ENCODE measurements around the gene GIPC3. TPM values are rescaled to one million over a fixed set of nuclear protein-coding genes. Genes with fewer than 3 reads are reported as not detected.

The GIPC3 gene
- polyA plus RNA-seq, 1 of the 3 experiments (the other 2 are of a cell fraction), result 0.20 TPM

GRCh38 chr19:3550947-3551791, 34.1 kb upstream of the GIPC3 start:
- ChIA-PET POLR2A (no interaction called here), CTCF (interaction anchor here (1.1 kb wide), 1 partner anchor 35 kb away, joined by 4 read pairs; no protein-coding TSS in a partner anchor)
- Histone ChIP-seq H3K4me3 (ENCODE audit: low read depth in 2 of 2, low read length in 1 of 2) (no peak overlapping the region), H3K9me2 (no peaks in the 10 kb centered on the region), H3K9ac (no peak overlapping the region), H3K27me3 (ENCODE audit: insufficient read depth) (no peaks in the 10 kb centered on the region), H3K27ac (ENCODE audit: low read depth in 2 of 2, low read length in 1 of 2) (no peak overlapping the region), H4K20me1 (ENCODE audit: insufficient read depth) (peaks cover 10% of the 10 kb centered on the region; the same call in 1 of the 2 replicates), H3K79me2 (ENCODE audit: insufficient read depth) (peaks cover 51% of the 10 kb centered on the region), H3K4me2 (no peak overlapping the region), H3K36me3 (replicated peaks in 1 of 2; ENCODE audit: control insufficient read depth in 1 of 2, insufficient read depth in 2 of 2, low read length in 1 of 2) (peaks cover 0 to 19% of the 10 kb centered on the region in 2 experiments), H2AFZ (ENCODE audit: low read depth) (no peak overlapping the region), H3K4me1 (ENCODE audit: control insufficient read depth in 1 of 2, insufficient read depth in 2 of 2, low read depth in 1 of 2, low read length in 1 of 2) (peaks cover 3 to 9% of the 10 kb centered on the region in 2 experiments; a peak in 1 of 4 replicates), H3K9me3 (no peaks in the 10 kb centered on the region), H3F3A (replicated peaks; ENCODE audit: insufficient read depth) (peaks cover 7% of the 10 kb centered on the region)
- 97% methylated on average over 16 of the region's 34 CpGs for WGBS (ENCODE audit: low lambda C conversion rate)
- no peak for TF ChIP-seq EP300 (IDR thresholded peaks at IDR 0.05; ENCODE audit: borderline replicate concordance in 1 of 2, low read depth in 1 of 2, low read length in 1 of 2)
- peak; percentile 17 for DNase-seq

GRCh38 chr19:3551792-3552095, 33.5 kb upstream of the GIPC3 start:
- no peaks in the 10 kb centered on the region for H3K9me3 ChIP-seq
- H3F3A ChIP-seq (replicated peaks; ENCODE audit: insufficient read depth), result peaks cover 7% of the 10 kb centered on the region
- WGBS (ENCODE audit: low lambda C conversion rate), result 99% methylated on average over 9 of the region's 9 CpGs
- no peak overlapping the region for H3K4me3 ChIP-seq (ENCODE audit: low read depth in 2 of 2, low read length in 1 of 2)
- H3K4me2 ChIP-seq, result no peak overlapping the region
- peak; percentile 8 for DNase-seq
- CTCF ChIA-PET, result no interaction called here
- H3K27ac ChIP-seq (ENCODE audit: low read depth in 2 of 2, low read length in 1 of 2), result no peak overlapping the region
- peaks cover 0 to 15% of the 10 kb centered on the region in 2 experiments for H3K36me3 ChIP-seq (replicated peaks in 1 of 2; ENCODE audit: control insufficient read depth in 1 of 2, insufficient read depth in 2 of 2, low read length in 1 of 2)
- TF ChIP-seq USF2 (IDR thresholded peaks at IDR 0.05; ENCODE audit: borderline replicate concordance, low read depth, low read length) (no peak), TEAD4 (IDR thresholded peaks at IDR 0.05; ENCODE audit: borderline replicate concordance, insufficient read depth) (no peak), SIN3A (IDR thresholded peaks at IDR 0.05; ENCODE audit: borderline replicate concordance, low read depth, low read length) (no peak), NFIC (IDR thresholded peaks at IDR 0.05; ENCODE audit: borderline replicate concordance) (no peak), MXI1 (IDR thresholded peaks at IDR 0.05; ENCODE audit: low read depth, low read length) (no peak), FOXM1 (IDR thresholded peaks at IDR 0.05; ENCODE audit: low read depth) (no peak), ZBTB33 (IDR thresholded peaks at IDR 0.05; ENCODE audit: borderline replicate concordance, low read depth) (no peak), YY1 (IDR thresholded peaks at IDR 0.05; ENCODE audit: low read depth) (no peak), GABPA (IDR thresholded peaks at IDR 0.05; ENCODE audit: low read depth) (no peak), MAX (IDR thresholded peaks at IDR 0.05; ENCODE audit: low read depth) (no peak)
- no peak overlapping the region for H2AFZ ChIP-seq (ENCODE audit: low read depth)
- H4K20me1 ChIP-seq (ENCODE audit: insufficient read depth), result peaks cover 11% of the 10 kb centered on the region; the same call in 1 of the 2 replicates
- no peaks in the 10 kb centered on the region for H3K27me3 ChIP-seq (ENCODE audit: insufficient read depth)
- H3K4me1 ChIP-seq (ENCODE audit: control insufficient read depth in 1 of 2, insufficient read depth in 2 of 2, low read depth in 1 of 2, low read length in 1 of 2), result peaks cover 3 to 15% of the 10 kb centered on the region in 2 experiments; a peak in 1 of 4 replicates
- H3K9ac ChIP-seq, result no peak overlapping the region
- POLR2A ChIA-PET, result no interaction called here
- peaks cover 57% of the 10 kb centered on the region for H3K79me2 ChIP-seq (ENCODE audit: insufficient read depth)
- no peaks in the 10 kb centered on the region for H3K9me2 ChIP-seq

Measured in SK-N-SH (cell line).